ENCODE results near the gene LAMA5.

GRCh38 chr20:62314339-62314638 lies 52.8 kb downstream of the LAMA5 start:
- no peak for TF ChIP-seq CTCF (IDR thresholded peaks at IDR 0.05; ENCODE audit: insufficient read depth, low read length, poor library complexity, severe bottlenecking)
- no peak for TF ChIP-seq EZH2phosphoT487 (conservative IDR thresholded peaks at IDR 0.05; ENCODE audit: low read length)

Data from SU-DHL-6 (cell line).